ENCODE measurements around the gene MORN5.
A peak's percentile ranks its signal among the peaks of the same experiment; 100 is the strongest.

The MORN5 gene

GRCh38 chr9:122218935-122219855, 59.5 kb downstream of the MORN5 start:
- Histone ChIP-seq H3K27me3 (ENCODE audit: control insufficient read depth in 5 of 5, insufficient read depth in 4 of 5, low read length in 5 of 5) (peaks cover 51 to 83% (median 74%) of the 10 kb centered on the region in 5 donors), H3K9ac (ENCODE audit: low read length in 5 of 5) (no peak overlapping the region), H3K4me1 (ENCODE audit: control insufficient read depth in 5 of 5, insufficient read depth in 5 of 5, low read length in 5 of 5) (peaks cover 8 to 52% (median 30%) of the 10 kb centered on the region in 5 donors), H3K4me3 (ENCODE audit: low read depth in 1 of 5, low read length in 5 of 5) (peak overlapping the region in 4 of 5 donors; percentile 5 to 50 (median 36)), H3K36me3 (ENCODE audit: control insufficient read depth in 5 of 5, insufficient read depth in 5 of 5, low read length in 5 of 5) (peaks cover 0 to 2% (median 0%) of the 10 kb centered on the region in 5 donors), H3K27ac (ENCODE audit: low read depth, low read length) (no peak overlapping the region), H3K9me3 (ENCODE audit: control insufficient read depth in 5 of 5, low read length in 5 of 5) (no peaks in the 10 kb centered on the region)

- Histone ChIP-seq H3K9me3 (ENCODE audit: control insufficient read depth in 5 of 5, low read length in 5 of 5) (no peaks in the 10 kb centered on the region), H3K27me3 (ENCODE audit: control insufficient read depth in 5 of 5, insufficient read depth in 4 of 5, low read length in 5 of 5) (peaks cover 52 to 86% (median 74%) of the 10 kb centered on the region in 5 donors), H3K4me3 (ENCODE audit: low read depth in 1 of 5, low read length in 5 of 5) (peak overlapping the region; percentile 5 to 65 (median 42)), H3K4me1 (ENCODE audit: control insufficient read depth in 5 of 5, insufficient read depth in 5 of 5, low read length in 5 of 5) (peaks cover 8 to 51% (median 28%) of the 10 kb centered on the region in 5 donors), H3K27ac (ENCODE audit: low read depth, low read length) (no peak overlapping the region), H3K36me3 (ENCODE audit: control insufficient read depth in 5 of 5, insufficient read depth in 5 of 5, low read length in 5 of 5) (peaks cover 0 to 2% (median 0%) of the 10 kb centered on the region in 5 donors), H3K9ac (ENCODE audit: low read length in 5 of 5) (no peak overlapping the region)
These were observed 60.4 kb downstream of the MORN5 start for GRCh38 chr9:122219856-122220672.

- Histone ChIP-seq H3K27me3 (ENCODE audit: control insufficient read depth in 5 of 5, insufficient read depth in 4 of 5, low read length in 5 of 5) (peaks cover 58 to 89% (median 76%) of the 10 kb centered on the region in 5 donors), H3K36me3 (ENCODE audit: control insufficient read depth in 5 of 5, insufficient read depth in 5 of 5, low read length in 5 of 5) (peaks cover 0 to 2% (median 0%) of the 10 kb centered on the region in 5 donors), H3K4me3 (ENCODE audit: low read depth in 1 of 5, low read length in 5 of 5) (no peak overlapping the region), H3K27ac (ENCODE audit: low read depth, low read length) (no peak overlapping the region), H3K9ac (ENCODE audit: low read length in 5 of 5) (no peak overlapping the region), H3K4me1 (ENCODE audit: control insufficient read depth in 5 of 5, insufficient read depth in 5 of 5, low read length in 5 of 5) (peaks cover 8 to 57% (median 29%) of the 10 kb centered on the region in 5 donors), H3K9me3 (ENCODE audit: control insufficient read depth in 5 of 5, low read length in 5 of 5) (no peaks in the 10 kb centered on the region)
These were observed 61.0 kb downstream of the MORN5 start for GRCh38 chr9:122220673-122221182.

GRCh38 chr9:122221183-122221811, 61.6 kb downstream of the MORN5 start:
- no peaks in the 10 kb centered on the region for H3K9me3 ChIP-seq (ENCODE audit: control insufficient read depth in 5 of 5, low read length in 5 of 5)
- H3K4me3 ChIP-seq (ENCODE audit: low read depth in 1 of 5, low read length in 5 of 5): no peak overlapping the region
- H3K4me1 ChIP-seq (ENCODE audit: control insufficient read depth in 5 of 5, insufficient read depth in 5 of 5, low read length in 5 of 5): peaks cover 8 to 63% (median 35%) of the 10 kb centered on the region in 5 donors
- peaks cover 0 to 2% (median 0%) of the 10 kb centered on the region in 5 donors for H3K36me3 ChIP-seq (ENCODE audit: control insufficient read depth in 5 of 5, insufficient read depth in 5 of 5, low read length in 5 of 5)
- H3K9ac ChIP-seq (ENCODE audit: low read length in 5 of 5): no peak overlapping the region
- H3K27ac ChIP-seq (ENCODE audit: low read depth, low read length): no peak overlapping the region
- peaks cover 64 to 92% (median 77%) of the 10 kb centered on the region in 5 donors for H3K27me3 ChIP-seq (ENCODE audit: control insufficient read depth in 5 of 5, insufficient read depth in 4 of 5, low read length in 5 of 5)

- Histone ChIP-seq H3K27me3 (ENCODE audit: control insufficient read depth in 5 of 5, insufficient read depth in 4 of 5, low read length in 5 of 5) (peaks cover 64 to 90% (median 86%) of the 10 kb centered on the region in 5 donors), H3K9me3 (ENCODE audit: control insufficient read depth in 5 of 5, low read length in 5 of 5) (no peaks in the 10 kb centered on the region), H3K4me1 (ENCODE audit: control insufficient read depth in 5 of 5, insufficient read depth in 5 of 5, low read length in 5 of 5) (peaks cover 8 to 67% (median 47%) of the 10 kb centered on the region in 5 donors), H3K9ac (ENCODE audit: low read length in 5 of 5) (no peak overlapping the region), H3K36me3 (ENCODE audit: control insufficient read depth in 5 of 5, insufficient read depth in 5 of 5, low read length in 5 of 5) (no peaks in the 10 kb centered on the region), H3K27ac (ENCODE audit: low read depth, low read length) (no peak overlapping the region), H3K4me3 (ENCODE audit: low read depth in 1 of 5, low read length in 5 of 5) (peak overlapping the region in 1 of 5 donors; percentile 9)
These were observed 63.1 kb downstream of the MORN5 start for GRCh38 chr9:122222791-122223190.

- H3K4me3 ChIP-seq (ENCODE audit: low read depth in 1 of 5, low read length in 5 of 5): no peak overlapping the region
- H3K4me1 ChIP-seq (ENCODE audit: control insufficient read depth in 5 of 5, insufficient read depth in 5 of 5, low read length in 5 of 5): peaks cover 8 to 65% (median 51%) of the 10 kb centered on the region in 5 donors
- H3K9ac ChIP-seq (ENCODE audit: low read length in 5 of 5): no peak overlapping the region
- peaks cover 58 to 89% (median 79%) of the 10 kb centered on the region in 5 donors for H3K27me3 ChIP-seq (ENCODE audit: control insufficient read depth in 5 of 5, insufficient read depth in 4 of 5, low read length in 5 of 5)
- no peaks in the 10 kb centered on the region for H3K36me3 ChIP-seq (ENCODE audit: control insufficient read depth in 5 of 5, insufficient read depth in 5 of 5, low read length in 5 of 5)
- no peaks in the 10 kb centered on the region for H3K9me3 ChIP-seq (ENCODE audit: control insufficient read depth in 5 of 5, low read length in 5 of 5)
- H3K27ac ChIP-seq (ENCODE audit: low read depth, low read length): no peak overlapping the region
These were observed 63.7 kb downstream of the MORN5 start for GRCh38 chr9:122223435-122223834.

- no peaks in the 10 kb centered on the region for H3K9me3 ChIP-seq (ENCODE audit: control insufficient read depth in 5 of 5, low read length in 5 of 5)
- H3K36me3 ChIP-seq (ENCODE audit: control insufficient read depth in 5 of 5, insufficient read depth in 5 of 5, low read length in 5 of 5): no peaks in the 10 kb centered on the region
- H3K27me3 ChIP-seq (ENCODE audit: control insufficient read depth in 5 of 5, insufficient read depth in 4 of 5, low read length in 5 of 5): peaks cover 58 to 86% (median 73%) of the 10 kb centered on the region in 5 donors
- H3K9ac ChIP-seq (ENCODE audit: low read length in 5 of 5): no peak overlapping the region
- H3K4me3 ChIP-seq (ENCODE audit: low read depth in 1 of 5, low read length in 5 of 5): peak overlapping the region in 2 of 5 donors; percentile 17
- H3K27ac ChIP-seq (ENCODE audit: low read depth, low read length): no peak overlapping the region
- peaks cover 1 to 49% (median 37%) of the 10 kb centered on the region in 5 donors for H3K4me1 ChIP-seq (ENCODE audit: control insufficient read depth in 5 of 5, insufficient read depth in 5 of 5, low read length in 5 of 5)
These were observed 65.8 kb downstream of the MORN5 start for GRCh38 chr9:122225312-122226141.

- H3K9me3 ChIP-seq (ENCODE audit: control insufficient read depth in 5 of 5, low read length in 5 of 5): no peaks in the 10 kb centered on the region
- H3K9ac ChIP-seq (ENCODE audit: low read length in 5 of 5): no peak overlapping the region
- H3K4me1 ChIP-seq (ENCODE audit: control insufficient read depth in 5 of 5, insufficient read depth in 5 of 5, low read length in 5 of 5): peaks cover 1 to 49% (median 37%) of the 10 kb centered on the region in 5 donors
- H3K36me3 ChIP-seq (ENCODE audit: control insufficient read depth in 5 of 5, insufficient read depth in 5 of 5, low read length in 5 of 5): no peaks in the 10 kb centered on the region
- peak overlapping the region in 2 of 5 donors; percentile 17 to 43 for H3K4me3 ChIP-seq (ENCODE audit: low read depth in 1 of 5, low read length in 5 of 5)
- peaks cover 56 to 85% (median 70%) of the 10 kb centered on the region in 5 donors for H3K27me3 ChIP-seq (ENCODE audit: control insufficient read depth in 5 of 5, insufficient read depth in 4 of 5, low read length in 5 of 5)
- no peak overlapping the region for H3K27ac ChIP-seq (ENCODE audit: low read depth, low read length)
These were observed 66.5 kb downstream of the MORN5 start for GRCh38 chr9:122226142-122226757.
